HG02623 (cell line): ENCODE results near the gene COMMD9.

Experiments used
- ATAC-seq: cut with Tn5 transposase; IDR thresholded peaks from one replicate; pipeline ENCODE4 v1.9.1; 2021; ENCODE audit warnings: moderate library complexity; ENCODE audit not compliant: unreplicated experiment

COMMD9 gene

DNA sequence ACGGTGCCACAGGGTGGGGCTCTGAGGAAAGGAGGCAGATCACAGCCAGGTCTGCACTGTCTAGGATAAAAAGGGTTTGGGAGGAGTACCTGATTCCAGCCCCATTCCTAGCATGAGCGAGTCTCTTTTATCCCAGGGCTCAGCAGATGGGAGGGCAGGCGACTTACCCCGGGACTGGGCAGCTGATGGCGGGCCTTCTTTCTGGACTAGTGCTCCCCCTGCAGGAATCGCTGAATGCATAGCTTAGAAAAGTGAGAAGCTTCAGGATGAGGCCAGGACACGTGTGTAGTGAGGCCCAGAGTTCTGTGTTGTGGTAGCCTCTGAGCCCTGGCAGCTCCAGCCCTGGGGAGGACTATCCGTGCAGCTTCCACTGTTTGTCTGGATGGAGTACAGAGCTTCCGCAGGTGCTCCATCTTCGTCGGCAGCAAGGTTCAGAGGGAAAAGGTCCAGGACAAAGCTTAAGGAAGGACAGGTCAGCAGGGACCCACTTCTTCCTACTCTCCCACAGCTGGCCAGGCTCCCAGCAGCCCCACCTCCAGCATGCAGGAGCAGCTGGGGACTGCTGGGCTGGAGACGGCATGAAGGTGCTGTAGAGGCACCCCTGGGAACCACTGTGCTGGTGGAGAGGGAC lies 30.4 kb downstream of the COMMD9 start:
- no peak for ATAC-seq

DNA sequence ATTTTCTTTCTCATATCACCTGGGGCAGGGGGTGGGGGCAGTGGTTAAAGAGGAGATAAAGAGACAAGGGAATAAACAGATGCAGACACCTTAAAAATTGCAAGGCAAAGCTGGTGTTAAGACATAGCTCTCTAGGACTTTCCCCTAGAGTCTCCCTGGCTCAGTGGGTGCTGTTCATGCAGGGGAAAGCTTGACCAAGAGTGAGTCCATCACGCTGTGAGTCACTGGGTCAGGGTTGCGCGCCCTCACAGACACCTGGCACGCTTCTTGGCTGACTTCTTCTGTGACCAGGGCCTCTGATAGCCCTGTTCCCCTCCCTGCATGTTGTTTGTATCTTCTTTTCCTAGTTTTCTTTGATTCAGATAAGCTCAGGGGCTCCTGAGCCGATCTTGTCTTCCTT lies 31.9 kb downstream of the COMMD9 start:
- no peak for ATAC-seq

DNA sequence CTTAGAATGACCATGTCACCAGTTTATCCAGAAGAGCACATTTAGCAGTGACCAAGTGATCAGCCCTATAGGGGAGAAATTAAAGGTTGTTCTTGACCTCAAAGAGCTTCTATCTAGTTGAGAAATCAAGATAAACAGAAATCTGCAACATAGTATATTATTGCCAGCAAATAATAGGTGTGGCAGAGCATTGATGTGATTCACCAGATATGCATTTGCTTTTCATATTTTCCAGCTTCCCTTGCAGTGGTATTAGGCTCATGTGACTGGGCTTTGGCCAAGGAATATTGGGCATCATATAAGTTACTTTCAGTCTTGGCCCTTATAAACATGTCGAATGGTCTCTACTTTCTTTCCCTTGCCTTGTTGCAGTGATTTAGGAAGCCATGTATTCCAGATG lies 34.5 kb downstream of the COMMD9 start:
- no peak for ATAC-seq

DNA sequence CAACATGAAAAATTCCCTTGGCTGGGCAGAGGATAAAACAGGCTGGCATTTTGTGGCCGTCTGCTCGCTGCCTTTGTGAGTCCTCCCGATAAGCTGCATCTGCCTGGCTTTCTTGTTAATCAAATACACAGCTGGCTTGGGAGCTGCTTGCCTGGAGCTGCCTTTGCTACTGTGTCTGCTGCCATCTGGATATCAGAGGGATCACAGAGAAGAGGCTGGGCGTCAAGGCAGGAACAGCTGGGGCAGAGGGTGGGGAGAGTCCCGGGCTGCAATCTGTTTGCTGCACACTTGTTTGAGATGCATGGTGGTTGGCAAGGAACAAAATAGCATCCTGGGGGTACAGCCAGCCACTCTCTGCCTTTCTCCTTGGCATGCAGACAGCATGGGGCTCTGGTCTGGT lies 36.0 kb downstream of the COMMD9 start:
- no peak for ATAC-seq

DNA sequence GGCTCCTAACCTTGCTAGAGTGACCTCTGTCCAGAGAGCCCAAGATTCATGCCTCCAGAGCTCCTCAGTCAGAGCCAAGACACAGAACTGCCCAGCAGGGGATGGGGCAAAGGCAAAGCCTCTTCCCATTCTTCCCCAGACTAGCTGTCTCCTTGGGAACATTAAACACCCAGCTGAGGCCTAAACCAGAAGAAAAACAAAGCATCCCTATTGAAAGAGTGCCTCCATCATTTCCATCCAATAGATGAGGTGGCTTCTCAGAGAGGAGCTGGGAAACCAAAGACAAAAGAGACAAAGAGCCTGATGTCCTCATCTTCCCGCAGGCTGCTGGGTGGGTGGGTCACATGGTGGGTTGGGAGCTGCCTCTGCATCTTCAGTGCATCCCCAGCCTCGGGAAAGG lies 37.4 kb downstream of the COMMD9 start:
- no peak for ATAC-seq

DNA sequence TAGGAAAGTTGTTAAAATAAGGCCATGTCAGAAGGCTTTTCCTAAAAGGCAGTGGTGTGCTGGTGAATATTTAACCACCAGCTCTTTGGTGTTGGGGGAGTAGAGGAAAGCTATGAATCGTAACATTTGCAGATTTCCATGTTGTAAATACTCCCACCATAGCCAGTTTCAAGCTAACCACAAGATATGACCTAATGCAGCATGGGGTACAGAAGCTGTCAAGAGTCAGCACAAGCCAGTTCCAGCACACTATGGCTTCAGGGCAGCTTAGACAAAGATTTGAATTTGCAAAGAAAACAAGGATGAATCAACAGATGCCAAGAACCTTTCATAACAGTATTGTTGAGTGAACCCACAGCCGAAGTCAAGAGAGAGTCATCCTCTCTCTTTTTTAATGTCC lies 40.0 kb downstream of the COMMD9 start:
- no peak for ATAC-seq

DNA sequence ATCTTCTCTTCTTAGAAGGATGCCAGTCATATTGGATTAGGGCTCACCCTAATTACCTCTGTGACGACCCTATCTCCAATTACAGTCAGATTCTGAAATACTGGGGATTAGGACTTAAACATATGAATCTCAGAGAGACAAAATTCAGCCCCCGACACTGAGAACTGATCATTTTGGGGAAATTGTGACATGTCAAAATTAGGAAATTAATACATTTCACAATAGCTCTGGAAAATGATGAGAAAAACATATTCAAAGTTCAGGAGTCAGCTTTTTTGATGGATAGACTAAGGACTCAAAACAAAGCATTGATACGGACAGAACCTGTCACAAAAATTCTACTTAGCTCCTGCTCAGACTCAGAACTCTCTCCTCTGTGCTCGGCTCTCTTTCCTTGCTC lies 40.8 kb downstream of the COMMD9 start:
- no peak for ATAC-seq

DNA sequence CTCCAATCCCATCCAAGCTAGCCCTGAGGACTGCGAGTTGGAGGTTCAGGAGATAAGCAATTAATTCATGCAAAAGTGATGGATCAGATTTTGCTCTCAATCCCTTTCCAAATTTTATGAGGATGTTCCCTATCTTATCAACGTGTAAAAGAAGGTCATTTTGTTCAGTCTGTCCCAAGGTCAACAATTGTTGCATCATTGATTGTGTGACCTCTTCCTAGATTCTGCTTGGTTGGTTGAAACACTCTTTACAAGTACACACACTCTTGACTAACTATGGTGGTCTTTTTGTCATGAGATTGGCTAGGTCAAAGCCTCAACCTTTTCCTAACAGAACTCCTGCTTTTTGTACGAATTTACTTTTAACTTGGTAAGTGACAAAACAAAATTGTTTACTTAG lies 41.7 kb downstream of the COMMD9 start:
- no peak for ATAC-seq

DNA sequence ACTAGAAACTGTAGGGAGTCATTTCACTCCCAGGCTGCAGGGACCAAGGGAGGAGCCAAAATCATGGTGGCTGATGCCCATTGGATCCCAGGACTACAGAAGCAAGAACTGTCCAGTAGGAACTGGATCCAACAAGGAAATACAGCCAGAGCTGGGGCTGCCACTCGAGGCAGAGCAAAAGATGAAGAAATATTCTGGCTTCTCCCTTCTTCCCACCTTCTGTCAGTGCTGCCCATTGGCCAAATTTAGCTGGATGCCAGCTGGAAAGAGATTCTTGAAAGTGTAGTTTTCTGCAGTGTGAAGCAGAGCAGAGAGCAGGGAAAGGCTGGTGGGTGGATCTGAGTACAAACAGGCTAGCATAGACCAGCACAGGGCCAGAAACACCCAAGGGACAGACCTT lies 45.6 kb downstream of the COMMD9 start:
- ATAC-seq: no peak

DNA sequence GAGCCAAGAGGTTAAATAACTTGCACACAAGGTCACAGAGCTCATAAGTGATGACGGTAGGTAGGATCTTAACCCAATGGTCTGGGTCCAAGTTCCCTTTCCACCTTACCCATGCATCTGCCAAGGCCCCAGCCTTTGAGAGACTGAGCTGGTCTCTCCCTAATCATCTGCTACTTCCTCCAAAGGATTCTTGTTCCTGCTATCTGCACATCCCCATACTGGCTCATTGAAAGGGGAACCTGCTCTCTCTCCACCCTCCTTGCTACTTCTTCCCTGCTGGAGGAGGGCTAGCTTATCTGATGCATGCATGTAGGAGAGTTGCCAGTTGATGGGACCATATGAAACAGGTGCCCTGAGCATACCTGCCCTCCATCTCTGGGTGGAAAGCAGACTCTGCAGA lies 47.7 kb downstream of the COMMD9 start:
- ATAC-seq: no peak

DNA sequence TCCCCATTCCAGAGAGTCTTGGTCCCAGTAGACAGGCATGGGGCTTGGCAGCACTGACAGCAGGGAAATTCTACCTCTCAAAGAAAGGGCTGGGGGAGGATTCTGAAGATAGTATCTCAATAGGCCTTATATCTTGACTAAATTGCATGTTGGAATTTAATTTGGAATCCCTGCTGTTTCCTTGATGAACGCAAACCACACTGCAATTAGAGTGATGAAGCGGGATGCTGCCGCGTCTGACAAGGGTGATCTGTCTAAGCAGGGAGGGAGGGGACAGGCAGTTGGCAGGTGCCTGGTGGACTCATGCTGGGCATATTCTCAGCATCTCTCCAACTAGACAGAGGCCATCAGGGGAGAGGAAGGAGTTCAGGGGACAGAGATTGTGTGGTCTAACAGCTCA lies 48.4 kb downstream of the COMMD9 start:
- ATAC-seq: no peak

DNA sequence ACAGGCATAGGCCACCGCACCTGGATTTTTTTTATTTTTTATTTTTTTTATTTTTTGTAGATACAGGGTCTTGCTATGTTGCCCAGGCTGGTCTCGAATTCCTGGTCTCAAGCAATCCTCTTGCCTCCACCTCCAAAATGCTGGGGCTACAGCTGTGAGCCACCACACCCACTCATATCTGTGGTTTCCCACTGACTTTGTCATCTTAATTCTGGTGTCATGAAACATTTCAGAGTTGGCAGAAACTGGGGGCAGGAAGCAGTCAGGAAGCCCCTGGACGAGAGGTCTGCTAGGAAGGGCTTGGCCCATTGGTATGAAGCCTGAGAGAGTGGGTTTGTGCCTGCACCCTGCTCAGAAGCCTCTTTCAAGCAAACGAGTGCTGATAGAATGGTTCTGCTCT lies 49.1 kb downstream of the COMMD9 start:
- ATAC-seq: no peak

DNA sequence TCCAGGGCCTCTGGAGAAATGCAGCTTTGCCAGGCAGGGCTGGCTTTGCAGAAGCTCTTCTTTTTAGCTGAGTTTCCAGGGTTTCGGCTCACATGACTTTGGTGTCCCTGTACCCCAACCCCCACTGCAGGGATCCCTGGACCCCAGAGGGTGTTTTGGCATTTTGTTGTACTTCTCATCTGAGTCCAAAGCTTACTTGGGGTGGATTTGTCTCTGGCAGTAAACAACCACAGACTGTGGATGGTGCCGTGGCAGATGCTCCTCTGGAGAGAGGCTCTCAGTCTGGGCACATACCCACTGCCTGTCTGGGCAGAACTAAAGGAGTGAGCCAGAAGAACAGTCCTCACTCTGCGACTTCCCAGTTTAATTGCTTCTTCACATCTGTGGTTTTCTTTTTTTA lies 49.6 kb downstream of the COMMD9 start:
- ATAC-seq: no peak

DNA sequence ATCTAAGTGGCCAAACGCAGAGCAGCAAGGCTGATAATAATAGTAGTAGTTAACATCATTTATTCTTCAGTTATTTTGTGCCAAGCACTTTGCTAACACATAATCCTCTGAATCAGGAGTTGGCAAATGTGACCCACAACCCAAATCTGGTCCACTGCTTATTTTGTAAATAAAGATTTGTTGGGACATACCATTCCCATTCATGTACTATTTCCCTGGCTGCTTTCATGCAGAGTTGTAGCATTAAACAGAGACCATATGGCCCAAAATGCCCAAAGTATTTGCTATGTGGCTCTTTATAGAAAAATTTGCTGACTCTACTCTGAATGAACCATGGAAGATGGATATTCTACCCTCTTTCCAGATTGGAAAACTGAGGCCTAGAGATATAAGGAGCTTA lies 50.3 kb downstream of the COMMD9 start:
- ATAC-seq: no peak

DNA sequence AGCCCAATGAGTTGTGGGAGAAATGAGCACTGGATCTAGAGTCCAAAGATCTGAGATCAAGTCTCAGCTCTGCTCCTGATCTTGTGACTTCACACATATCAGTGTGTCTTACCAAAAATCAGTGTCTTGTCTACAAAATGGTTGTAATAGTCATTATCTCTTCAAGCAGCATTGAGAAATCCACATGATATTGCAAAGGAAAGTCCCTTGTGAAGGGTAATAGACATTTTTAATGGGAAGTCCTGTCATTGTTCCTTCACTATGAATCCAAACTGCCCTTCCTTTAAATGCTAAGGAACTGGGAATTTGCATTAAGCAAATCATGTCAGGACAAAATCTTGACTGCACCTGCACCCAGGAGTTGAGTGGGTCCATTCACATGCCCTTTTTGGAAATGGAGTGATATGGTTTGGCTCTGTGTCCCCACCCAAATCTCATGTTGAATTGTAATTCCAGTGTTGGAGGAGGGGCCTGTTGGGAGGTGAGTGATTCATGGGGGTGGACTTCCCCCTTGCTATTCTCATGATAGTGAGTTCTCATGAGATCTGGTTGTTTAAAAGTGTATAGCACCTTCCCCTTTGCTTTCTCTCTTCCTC lies 51.1 kb downstream of the COMMD9 start:
- ATAC-seq: no peak

DNA sequence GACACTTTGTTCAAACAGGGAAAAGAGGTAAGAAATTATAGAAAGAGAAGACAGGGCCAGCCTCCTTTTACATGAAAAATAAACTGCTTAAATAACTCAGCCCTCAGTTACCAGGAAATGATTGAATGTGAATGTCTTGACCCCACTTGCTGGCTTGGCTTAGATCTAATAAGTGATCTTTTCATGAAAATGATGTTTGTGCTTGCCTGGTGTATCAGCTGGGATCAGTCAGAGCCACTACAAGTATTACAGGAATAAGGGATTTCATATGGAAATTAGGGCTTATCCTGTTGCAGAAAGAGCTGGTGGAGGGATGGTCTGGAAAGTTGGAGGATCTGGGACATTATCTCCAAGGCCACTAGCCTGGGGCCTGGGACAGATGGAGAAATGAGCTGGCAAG lies 51.8 kb downstream of the COMMD9 start:
- ATAC-seq: no peak

DNA sequence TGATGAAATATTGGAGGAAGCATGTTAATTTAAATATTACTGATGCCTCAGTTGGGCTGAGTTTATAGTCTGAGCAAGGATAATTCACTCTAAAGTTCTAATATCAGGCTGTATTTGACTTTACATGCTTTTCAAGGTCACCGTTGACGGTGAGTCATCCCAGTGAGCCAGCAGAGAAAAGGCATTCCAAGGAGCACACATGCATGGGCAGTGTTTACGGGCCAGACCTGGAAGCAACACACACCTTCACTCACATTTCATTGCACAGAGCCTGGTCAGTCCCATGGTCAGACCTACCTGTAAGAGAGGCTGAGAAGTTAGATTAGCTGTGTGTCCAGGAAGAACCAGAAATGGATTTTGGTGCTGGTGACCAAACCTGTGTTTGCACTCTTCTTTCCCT lies 53.5 kb downstream of the COMMD9 start:
- no peak for ATAC-seq

DNA sequence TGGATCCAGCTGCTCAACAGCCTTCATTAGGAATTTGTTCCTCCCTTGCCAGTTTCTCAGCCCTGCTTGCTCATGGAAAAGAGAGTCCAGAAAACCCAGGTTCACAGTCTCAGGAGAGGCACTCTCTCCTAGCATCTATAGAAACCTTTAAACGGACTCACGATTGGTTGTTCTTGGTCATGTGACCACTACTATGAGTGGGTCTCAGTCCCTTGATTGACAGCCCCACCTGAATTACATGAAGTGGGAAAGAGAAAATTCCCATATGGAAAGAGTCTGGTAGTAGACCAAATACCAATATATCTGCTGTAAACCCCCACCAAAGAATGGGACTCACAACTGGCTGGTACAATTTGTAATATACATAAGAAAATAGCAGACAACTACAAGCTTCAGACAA lies 54.4 kb downstream of the COMMD9 start:
- ATAC-seq: no peak

DNA sequence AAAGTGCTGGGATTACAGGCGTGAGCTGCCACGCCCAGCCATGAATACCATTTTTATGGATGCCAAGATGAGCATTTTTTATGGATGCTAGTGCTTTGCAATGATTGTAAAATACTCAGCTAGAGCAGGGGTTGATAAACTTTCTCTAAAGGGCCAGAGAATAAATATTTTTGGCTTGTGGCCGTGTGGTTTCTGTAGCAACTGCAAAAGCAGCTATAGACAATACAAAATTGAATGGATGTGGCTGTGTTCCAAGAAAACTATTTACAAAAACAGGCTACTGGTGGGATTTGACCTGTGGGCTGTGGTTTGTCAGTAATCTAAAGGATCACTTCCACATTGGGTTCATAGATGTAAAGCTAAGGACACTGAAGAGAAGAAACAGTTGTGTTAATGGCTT lies 56.0 kb downstream of the COMMD9 start:
- ATAC-seq: no peak

DNA sequence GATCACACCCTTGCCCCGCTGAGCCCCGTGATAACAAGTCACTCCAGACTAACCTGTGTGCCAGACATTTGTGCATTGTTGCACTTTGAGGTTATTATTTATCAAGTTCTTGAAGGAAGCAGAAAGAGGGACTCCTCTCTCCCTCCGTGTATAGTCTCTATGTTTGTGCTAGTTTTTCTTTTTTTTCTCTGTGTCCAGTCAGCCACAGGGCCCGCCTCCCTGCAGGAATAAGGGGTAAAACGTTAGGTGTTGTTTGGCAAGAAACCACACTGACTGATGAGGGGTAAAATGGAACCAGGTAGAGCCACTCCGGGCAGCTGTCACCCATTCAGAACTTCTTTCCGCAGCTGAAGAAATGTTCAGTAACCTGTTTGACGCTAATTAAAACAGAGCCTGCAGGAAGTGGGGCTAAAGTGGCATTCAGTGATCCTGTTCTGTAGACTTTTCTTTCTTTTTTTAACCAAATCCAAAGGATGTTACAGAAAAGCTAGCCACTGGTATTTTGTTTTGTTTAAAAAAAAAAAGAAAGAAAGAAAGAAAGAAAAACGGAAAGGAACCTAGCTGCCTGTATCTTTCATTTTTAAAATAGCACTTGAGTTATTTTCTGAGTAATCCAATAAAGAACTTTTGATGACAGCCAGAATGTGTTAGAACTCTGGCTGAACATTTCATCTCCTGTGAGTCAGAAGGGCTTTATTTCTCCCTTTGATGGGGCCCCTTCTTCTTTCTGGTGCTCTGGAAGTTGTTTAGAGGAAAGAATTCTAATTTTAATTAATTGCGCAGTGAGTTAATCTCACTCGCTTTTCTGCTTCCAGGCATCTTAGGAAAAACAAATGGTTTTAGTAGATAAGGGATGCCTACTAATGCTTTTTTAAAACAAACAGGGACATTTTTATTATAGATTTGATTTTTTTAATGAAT lies 58.2 kb downstream of the COMMD9 start:
- ATAC-seq: no peak

DNA sequence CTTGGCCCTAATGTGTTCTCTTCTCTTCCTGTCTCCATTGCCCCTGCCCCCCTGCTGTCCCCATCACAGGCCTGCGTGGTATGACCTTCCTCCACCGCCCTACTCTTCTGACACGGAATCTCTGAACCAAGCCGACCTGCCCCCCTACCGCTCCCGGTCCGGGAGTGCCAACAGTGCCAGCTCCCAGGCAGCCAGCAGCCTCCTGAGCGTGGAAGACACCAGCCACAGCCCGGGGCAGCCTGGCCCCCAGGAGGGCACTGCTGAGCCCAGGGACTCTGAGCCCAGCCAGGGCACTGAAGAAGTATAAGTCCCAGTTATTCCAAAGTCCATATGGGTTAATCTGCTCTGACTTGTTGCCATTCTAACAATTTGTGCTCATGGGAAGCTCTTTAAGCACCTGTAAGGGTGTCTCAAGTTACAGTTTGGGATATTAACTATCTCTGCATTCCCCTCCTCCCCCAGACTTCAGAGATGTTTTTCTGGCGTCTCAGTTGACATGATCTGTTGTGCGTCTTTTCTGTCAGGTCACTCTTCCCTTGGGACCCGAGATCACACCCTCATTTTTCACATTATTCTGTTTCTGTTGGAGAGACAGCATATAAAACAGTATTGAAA lies 60.0 kb downstream of the COMMD9 start:
- no peak for ATAC-seq

DNA sequence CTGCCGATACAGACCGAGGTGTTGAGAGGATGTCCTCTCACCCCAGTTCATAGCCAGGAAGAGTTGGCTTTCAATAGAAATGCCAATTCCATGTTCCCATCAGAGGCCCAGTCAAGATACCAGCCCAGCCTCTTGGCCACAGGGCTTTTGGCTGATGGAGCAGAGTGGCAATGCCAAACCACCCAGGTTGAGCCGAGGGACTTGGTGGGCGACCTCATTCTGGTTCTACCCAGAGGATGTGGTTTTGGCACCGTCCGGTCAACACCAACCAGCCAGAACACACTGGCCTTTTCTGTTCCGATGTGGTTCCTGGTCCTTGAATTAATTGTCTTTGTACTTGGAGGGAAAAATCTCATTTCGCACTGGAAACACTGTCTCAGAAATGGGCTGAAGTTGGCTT lies 60.5 kb downstream of the COMMD9 start:
- ATAC-seq: no peak
